Measurements from ENCODE around the gene CXCR5.
"Not testable (repeated sequence)": the region's sequence is repeated elsewhere in the genome, so short reads cannot be mapped to it uniquely, and the experiment has no call there.

CXCR5 gene

DNA sequence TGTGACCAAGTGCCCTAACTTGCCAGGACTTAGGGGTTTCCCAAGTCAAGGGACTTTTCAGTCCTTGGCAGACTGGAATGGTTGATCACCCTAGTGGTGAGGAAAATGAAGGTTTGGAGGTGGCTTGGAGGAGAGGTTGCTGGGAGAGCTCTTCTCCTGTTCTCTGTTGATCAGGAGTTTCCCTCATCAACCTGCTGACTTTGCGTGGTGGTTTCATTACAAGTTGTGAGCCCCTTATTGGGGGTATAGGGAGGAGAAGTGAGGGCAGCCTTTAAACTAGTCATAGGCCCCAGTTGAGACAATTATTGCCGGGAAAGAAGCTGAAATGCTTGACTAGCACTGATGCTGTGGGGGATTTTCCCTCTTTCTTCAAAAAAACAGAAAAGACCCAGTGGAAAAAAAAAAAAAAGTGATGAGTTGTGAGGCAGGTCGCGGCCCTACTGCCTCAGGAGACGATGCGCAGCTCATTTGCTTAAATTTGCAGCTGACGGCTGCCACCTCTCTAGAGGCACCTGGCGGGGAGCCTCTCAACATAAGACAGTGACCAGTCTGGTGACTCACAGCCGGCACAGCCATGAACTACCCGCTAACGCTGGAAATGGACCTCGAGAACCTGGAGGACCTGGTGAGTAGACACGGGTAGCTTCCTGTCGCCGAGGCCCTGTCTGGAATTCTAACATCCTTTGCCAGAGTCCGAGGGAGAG, at the start of gene CXCR5:
Gene CXCR5, plus strand, starts transcription at position 525 of the 704 bp plus-strand sequence. Its CDS starts 50 bp downstream, at position 575.
- H3K27ac ChIP-seq (ENCODE audit: low read length): no peak within 1 kb of the TSS
- no peaks in the 10 kb centered on the region for H3K27me3 ChIP-seq (ENCODE audit: control insufficient read depth, insufficient read depth, low read length)
- H3K9me3 ChIP-seq (ENCODE audit: control insufficient read depth, insufficient read depth, low read length): no peaks in the 10 kb centered on the region
- H3K36me3 ChIP-seq (ENCODE audit: control insufficient read depth, insufficient read depth, low read length): no peaks in the 10 kb centered on the region
- H3K4me3 ChIP-seq (ENCODE audit: low read length): no peak within 1 kb of the TSS
- DNase-seq (ENCODE audit: low read depth, low spot score): no peak
- peaks cover 9% of the 10 kb centered on the region; the same call in 1 of the 2 replicates for H3K4me1 ChIP-seq (ENCODE audit: control insufficient read depth, insufficient read depth, low read length)
- whole genome bisulfite sequencing (ENCODE audit: insufficient coverage, insufficient read length): no CpG with 5 or more reads among the region's 16 CpGs

GRCh38 chr11:118834427-118835028, 49.2 kb upstream of the CXCR5 start:
- WGBS (ENCODE audit: insufficient coverage, insufficient read length): 100% methylated on average over 1 of the region's 6 CpGs
- DNase-seq (ENCODE audit: low read depth, low spot score): no peak

DNA sequence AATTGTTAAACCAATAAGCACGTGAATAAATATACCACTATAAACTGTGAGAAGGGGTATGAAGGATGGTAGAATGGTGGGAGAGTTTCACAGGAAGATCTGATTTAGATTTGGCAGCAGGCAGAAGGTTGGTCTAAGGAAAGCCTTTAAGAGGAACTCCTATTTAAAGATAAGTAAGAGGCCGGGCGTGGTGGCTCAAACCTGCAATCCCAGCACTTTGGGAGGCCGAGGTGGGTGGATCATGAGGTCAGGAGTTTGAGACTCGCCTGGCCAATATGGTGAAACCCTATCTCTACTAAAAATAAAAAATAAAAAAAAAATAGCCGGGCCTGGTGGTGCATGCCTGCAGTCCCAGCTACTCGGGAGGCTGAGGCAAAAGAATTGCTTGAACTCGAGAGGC, 45.8 kb upstream of the CXCR5 start:
- Histone ChIP-seq H3K4me3 (ENCODE audit: low read length) (no peak overlapping the region), H3K9me3 (ENCODE audit: control insufficient read depth, insufficient read depth, low read length) (no peaks in the 10 kb centered on the region), H3K4me1 (ENCODE audit: control insufficient read depth, insufficient read depth, low read length) (no peaks in the 10 kb centered on the region), H3K27me3 (ENCODE audit: control insufficient read depth, insufficient read depth, low read length) (no peaks in the 10 kb centered on the region), H3K27ac (ENCODE audit: low read length) (no peak overlapping the region), H3K36me3 (ENCODE audit: control insufficient read depth, insufficient read depth, low read length) (no peaks in the 10 kb centered on the region)
- DNase-seq (ENCODE audit: low read depth, low spot score): no peak
- WGBS (ENCODE audit: insufficient coverage, insufficient read length): no CpG with 5 or more reads among the region's 8 CpGs

More at GRCh38 chr11:118834427-118835028, 49.2 kb upstream of the CXCR5 start:
- Histone ChIP-seq H3K9me3 (ENCODE audit: control insufficient read depth, insufficient read depth, low read length) (no peaks in the 10 kb centered on the region), H3K4me1 (ENCODE audit: control insufficient read depth, insufficient read depth, low read length) (no peaks in the 10 kb centered on the region), H3K27ac (ENCODE audit: low read length) (no peak overlapping the region), H3K4me3 (ENCODE audit: low read length) (no peak overlapping the region), H3K36me3 (ENCODE audit: control insufficient read depth, insufficient read depth, low read length) (no peaks in the 10 kb centered on the region), H3K27me3 (ENCODE audit: control insufficient read depth, insufficient read depth, low read length) (no peaks in the 10 kb centered on the region)

DNA sequence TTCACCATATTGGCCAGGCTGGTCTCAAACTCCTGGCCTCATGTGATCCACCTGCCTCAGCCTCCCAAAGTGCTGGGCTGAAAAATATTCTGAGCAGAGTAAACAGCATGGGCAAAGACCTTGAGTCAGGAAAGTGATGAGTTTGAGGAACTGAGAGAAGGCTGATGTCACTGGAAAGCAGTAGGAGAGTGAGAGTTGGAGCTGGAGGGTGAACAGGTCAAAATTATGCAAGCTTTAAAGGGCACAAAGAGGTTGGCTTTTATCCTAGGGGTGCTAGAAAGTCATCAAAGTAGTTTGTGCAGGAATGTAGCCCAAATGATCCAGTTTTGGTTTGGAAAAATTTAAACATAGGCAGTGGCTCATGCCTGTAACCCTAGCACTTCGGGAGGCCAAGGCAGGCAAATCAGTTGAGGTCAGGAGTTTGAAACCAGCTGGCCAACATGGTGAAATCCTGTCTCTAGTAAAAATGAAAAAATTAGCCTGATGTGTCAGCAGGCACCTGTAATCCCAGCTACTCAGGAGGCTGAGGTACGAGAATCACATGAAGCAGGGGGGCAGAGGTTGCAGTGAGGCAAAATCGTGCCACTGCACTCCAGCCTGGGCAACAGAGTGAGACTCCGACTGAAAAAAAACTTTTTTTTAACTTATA, 44.7 kb upstream of the CXCR5 start:
- Histone ChIP-seq H3K4me1 (ENCODE audit: control insufficient read depth, insufficient read depth, low read length) (no peaks in the 10 kb centered on the region), H3K27me3 (ENCODE audit: control insufficient read depth, insufficient read depth, low read length) (no peaks in the 10 kb centered on the region), H3K9me3 (ENCODE audit: control insufficient read depth, insufficient read depth, low read length) (no peaks in the 10 kb centered on the region), H3K27ac (ENCODE audit: low read length) (no peak overlapping the region), H3K4me3 (ENCODE audit: low read length) (no peak overlapping the region), H3K36me3 (ENCODE audit: control insufficient read depth, insufficient read depth, low read length) (no peaks in the 10 kb centered on the region)
- no CpG with 5 or more reads among the region's 4 CpGs for WGBS (ENCODE audit: insufficient coverage, insufficient read length)
- DNase-seq (ENCODE audit: low read depth, low spot score): no peak

DNA sequence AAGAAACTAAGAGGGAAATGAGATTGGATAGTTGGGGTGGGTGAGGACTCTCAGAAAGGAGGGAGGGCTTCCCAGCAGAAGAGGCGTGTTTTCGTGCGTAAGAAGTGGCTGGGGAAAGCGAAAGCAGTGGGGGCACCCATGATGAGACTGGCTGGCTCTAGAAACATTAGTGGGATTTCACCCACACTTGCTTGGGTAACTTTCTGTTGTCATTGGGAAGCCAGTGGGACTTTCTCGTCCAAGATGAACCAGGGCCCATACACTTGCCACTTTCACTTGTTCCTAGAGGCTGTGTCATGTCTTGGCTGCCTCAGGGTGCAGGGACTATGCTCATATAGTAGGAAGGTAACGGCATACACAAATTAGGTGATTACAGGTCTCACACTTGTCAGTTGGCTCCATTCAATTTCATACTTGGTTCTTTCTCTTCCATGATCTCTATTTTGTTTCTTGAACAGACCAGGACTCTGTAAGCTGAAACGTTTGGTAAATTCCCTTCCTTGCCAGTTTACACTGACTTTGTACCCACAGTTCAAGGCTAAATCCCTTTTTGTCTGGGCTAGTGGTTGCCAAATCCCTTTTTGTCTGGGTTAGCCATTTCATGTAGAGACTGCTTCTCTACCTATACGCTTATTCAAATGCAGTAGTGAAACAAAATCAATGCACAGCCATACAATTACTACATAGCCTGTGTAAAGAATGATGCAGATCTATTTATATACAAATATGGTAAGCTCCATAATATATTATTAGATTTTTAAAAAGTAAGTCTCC, 42.0 kb upstream of the CXCR5 start:
- Histone ChIP-seq H3K36me3 (ENCODE audit: control insufficient read depth, insufficient read depth, low read length) (no peaks in the 10 kb centered on the region), H3K4me3 (ENCODE audit: low read length) (no peak overlapping the region), H3K27ac (ENCODE audit: low read length) (no peak overlapping the region), H3K27me3 (ENCODE audit: control insufficient read depth, insufficient read depth, low read length) (no peaks in the 10 kb centered on the region), H3K9me3 (ENCODE audit: control insufficient read depth, insufficient read depth, low read length) (no peaks in the 10 kb centered on the region), H3K4me1 (ENCODE audit: control insufficient read depth, insufficient read depth, low read length) (no peaks in the 10 kb centered on the region)
- no peak for DNase-seq (ENCODE audit: low read depth, low spot score)
- WGBS (ENCODE audit: insufficient coverage, insufficient read length): no CpG with 5 or more reads among the region's 8 CpGs

- H3K9me3 ChIP-seq (ENCODE audit: control insufficient read depth, insufficient read depth, low read length): no peaks in the 10 kb centered on the region
- DNase-seq (ENCODE audit: low read depth, low spot score): no peak
- no peaks in the 10 kb centered on the region for H3K36me3 ChIP-seq (ENCODE audit: control insufficient read depth, insufficient read depth, low read length)
- no CpG with 5 or more reads among the region's 2 CpGs for WGBS (ENCODE audit: insufficient coverage, insufficient read length)
- no peak overlapping the region for H3K4me3 ChIP-seq (ENCODE audit: low read length)
- H3K27ac ChIP-seq (ENCODE audit: low read length): no peak overlapping the region
- no peaks in the 10 kb centered on the region for H3K4me1 ChIP-seq (ENCODE audit: control insufficient read depth, insufficient read depth, low read length)
- H3K27me3 ChIP-seq (ENCODE audit: control insufficient read depth, insufficient read depth, low read length): no peaks in the 10 kb centered on the region
Measured at GRCh38 chr11:118842369-118842768, 41.3 kb upstream of the CXCR5 start.

DNA sequence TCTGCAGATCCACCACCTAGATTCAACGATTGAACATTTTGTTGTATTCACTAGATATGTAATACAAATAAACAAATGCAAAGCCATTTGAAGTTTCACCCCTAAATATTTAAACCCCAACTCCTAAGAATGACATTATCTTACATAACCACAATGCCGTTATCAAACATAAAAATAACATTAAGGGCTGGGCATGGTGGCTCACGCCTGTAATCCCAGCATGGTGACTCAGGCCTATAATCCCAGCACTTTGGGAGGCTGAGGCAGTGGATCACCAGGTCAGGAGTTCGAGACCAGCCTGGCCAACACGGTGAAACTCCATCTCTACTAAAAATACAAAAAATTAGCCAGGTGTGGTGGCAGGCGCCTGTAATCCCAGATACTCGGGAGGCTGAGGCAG, 40.8 kb upstream of the CXCR5 start:
- not testable (repeated sequence) for H3K27ac ChIP-seq (ENCODE audit: low read length); H3K4me1 ChIP-seq (ENCODE audit: control insufficient read depth, insufficient read depth, low read length); H3K36me3 ChIP-seq (ENCODE audit: control insufficient read depth, insufficient read depth, low read length); H3K4me3 ChIP-seq (ENCODE audit: low read length); H3K9me3 ChIP-seq (ENCODE audit: control insufficient read depth, insufficient read depth, low read length); H3K27me3 ChIP-seq (ENCODE audit: control insufficient read depth, insufficient read depth, low read length); DNase-seq (ENCODE audit: low read depth, low spot score)
- WGBS (ENCODE audit: insufficient coverage, insufficient read length): 100% methylated on average over 1 of the region's 7 CpGs

DNA sequence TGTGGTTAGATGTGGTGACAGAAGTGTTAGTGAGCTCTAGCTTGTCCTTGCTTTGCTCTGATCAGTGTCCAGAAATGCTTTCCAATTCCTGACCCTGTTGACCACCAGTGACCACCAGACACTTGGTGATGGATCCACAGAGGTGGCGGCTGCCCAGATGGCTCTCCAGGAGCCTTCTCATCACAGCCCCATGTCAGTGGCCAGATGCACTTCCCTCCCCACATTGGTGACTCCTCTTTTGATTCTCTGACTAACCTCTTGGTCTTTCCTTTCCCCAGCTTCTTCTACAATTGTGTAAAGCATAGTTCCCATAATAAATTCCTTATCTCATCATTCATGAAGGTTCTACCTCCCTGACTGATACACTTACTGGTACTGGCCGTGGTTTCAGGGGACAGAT, 40.1 kb upstream of the CXCR5 start:
- no peak overlapping the region for H3K27ac ChIP-seq (ENCODE audit: low read length)
- H3K4me1 ChIP-seq (ENCODE audit: control insufficient read depth, insufficient read depth, low read length): 0 out of 2 replicates have a peak, but pooled peaks cover under 1% of the 10 kb centered on the region
- no peaks in the 10 kb centered on the region for H3K9me3 ChIP-seq (ENCODE audit: control insufficient read depth, insufficient read depth, low read length)
- WGBS (ENCODE audit: insufficient coverage, insufficient read length): no CpG with 5 or more reads among the region's 2 CpGs
- no peak for DNase-seq (ENCODE audit: low read depth, low spot score)
- H3K27me3 ChIP-seq (ENCODE audit: control insufficient read depth, insufficient read depth, low read length): no peaks in the 10 kb centered on the region
- H3K4me3 ChIP-seq (ENCODE audit: low read length): no peak overlapping the region
- H3K36me3 ChIP-seq (ENCODE audit: control insufficient read depth, insufficient read depth, low read length): no peaks in the 10 kb centered on the region

DNA sequence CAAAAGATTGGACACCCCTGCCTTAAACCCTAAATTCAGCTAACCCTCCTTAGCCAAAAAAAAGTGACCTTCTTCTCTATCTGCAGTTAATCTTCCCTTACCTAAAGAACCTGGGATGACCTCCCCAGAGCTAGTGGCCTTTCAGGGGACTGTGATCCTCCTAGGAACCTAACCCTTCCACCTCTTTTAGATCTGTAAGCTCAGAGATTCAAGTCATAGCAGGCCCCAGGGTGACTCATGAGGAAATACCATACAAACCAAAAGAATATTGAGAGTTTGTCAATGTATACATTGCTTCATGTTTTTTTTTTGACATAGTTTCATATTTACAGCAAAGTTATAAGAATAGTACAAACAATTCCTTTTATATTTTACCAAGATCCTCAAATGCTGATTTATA, 38.3 kb upstream of the CXCR5 start:
- 0 out of 2 replicates have a peak, but pooled peaks cover 2% of the 10 kb centered on the region for H3K4me1 ChIP-seq (ENCODE audit: control insufficient read depth, insufficient read depth, low read length)
- no peaks in the 10 kb centered on the region for H3K9me3 ChIP-seq (ENCODE audit: control insufficient read depth, insufficient read depth, low read length)
- no peaks in the 10 kb centered on the region for H3K36me3 ChIP-seq (ENCODE audit: control insufficient read depth, insufficient read depth, low read length)
- DNase-seq (ENCODE audit: low read depth, low spot score): no peak
- H3K27ac ChIP-seq (ENCODE audit: low read length): no peak overlapping the region
- H3K4me3 ChIP-seq (ENCODE audit: low read length): no peak overlapping the region
- H3K27me3 ChIP-seq (ENCODE audit: control insufficient read depth, insufficient read depth, low read length): no peaks in the 10 kb centered on the region

DNA sequence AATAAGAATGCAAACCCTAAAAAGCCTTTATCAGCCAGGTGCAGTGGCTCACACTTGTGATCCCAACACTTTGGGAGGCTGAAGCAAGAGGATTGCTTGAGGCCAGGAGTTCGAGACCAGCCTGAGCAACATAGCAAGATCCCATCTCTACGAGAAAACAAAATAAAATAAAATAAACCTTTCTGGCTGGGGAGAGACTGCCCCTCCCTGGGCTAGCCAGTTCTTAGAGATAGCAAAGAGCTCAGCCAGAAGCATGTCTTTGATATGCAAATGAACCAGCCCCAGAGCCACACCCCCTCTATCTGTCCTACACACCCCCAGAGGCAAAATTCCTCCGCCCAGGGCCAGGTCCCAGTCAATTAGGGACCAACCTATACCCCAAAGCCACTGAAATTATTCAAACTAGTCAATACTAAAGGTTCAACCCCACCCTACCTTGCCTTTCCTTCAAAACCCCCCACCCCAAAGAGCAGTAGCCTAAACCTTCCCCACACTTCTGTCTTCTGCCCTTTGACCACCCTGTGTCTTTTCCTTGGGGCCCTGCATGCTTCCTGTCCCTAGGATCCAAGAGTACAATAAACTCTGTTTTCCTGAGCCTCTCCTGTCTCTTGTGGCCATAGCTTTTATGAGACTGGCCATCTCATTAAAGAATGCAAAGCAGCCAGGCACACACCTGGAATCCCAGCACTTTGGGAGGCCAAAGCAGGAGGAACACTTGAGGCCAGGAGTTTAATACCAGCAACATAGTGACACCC, 37.3 kb upstream of the CXCR5 start:
- no peak overlapping the region for H3K27ac ChIP-seq (ENCODE audit: low read length)
- no peak for DNase-seq (ENCODE audit: low read depth, low spot score)
- no peaks in the 10 kb centered on the region for H3K36me3 ChIP-seq (ENCODE audit: control insufficient read depth, insufficient read depth, low read length)
- H3K4me1 ChIP-seq (ENCODE audit: control insufficient read depth, insufficient read depth, low read length): 0 out of 2 replicates have a peak, but pooled peaks cover 2% of the 10 kb centered on the region
- no CpG with 5 or more reads among the region's 3 CpGs for WGBS (ENCODE audit: insufficient coverage, insufficient read length)
- H3K27me3 ChIP-seq (ENCODE audit: control insufficient read depth, insufficient read depth, low read length): no peaks in the 10 kb centered on the region
- H3K4me3 ChIP-seq (ENCODE audit: low read length): no peak overlapping the region
- no peaks in the 10 kb centered on the region for H3K9me3 ChIP-seq (ENCODE audit: control insufficient read depth, insufficient read depth, low read length)
